ENCODE measurements around the gene DBN1. TPM values are rescaled to one million over a fixed set of nuclear protein-coding genes. Genes with fewer than 3 reads are reported as not detected.

Gene DBN1
- total RNA-seq, 1 donor from 2014 or later = 44.3 TPM

- no peak for DNase-seq (ENCODE audit: low spot score)
Observed at GRCh38 chr5:177445052-177445916, 28.1 kb downstream of the DBN1 start.

GRCh38 chr5:177444106-177445051 is 29.1 kb downstream of the DBN1 start:
- no peak for DNase-seq (ENCODE audit: low spot score)

GRCh38 chr5:177443144-177443983 is 30.1 kb downstream of the DBN1 start:
- no peak for DNase-seq (ENCODE audit: low spot score)

GRCh38 chr5:177442066-177442826 is 31.2 kb downstream of the DBN1 start:
- no peak for DNase-seq (ENCODE audit: low spot score)

- DNase-seq (ENCODE audit: low spot score) = no peak
Observed at GRCh38 chr5:177440990-177441780, 32.2 kb downstream of the DBN1 start.

- no peak for DNase-seq (ENCODE audit: low spot score)
Observed at GRCh38 chr5:177440211-177440989, 33.0 kb downstream of the DBN1 start.

GRCh38 chr5:177439518-177440053 is 33.8 kb downstream of the DBN1 start:
- DNase-seq (ENCODE audit: low spot score) = no peak

- no peak for DNase-seq (ENCODE audit: low spot score)
Observed at GRCh38 chr5:177438468-177438867, 35.0 kb downstream of the DBN1 start.

GRCh38 chr5:177437623-177438022 is 35.8 kb downstream of the DBN1 start:
- DNase-seq (ENCODE audit: low spot score) = no peak

GRCh38 chr5:177435847-177436536 is 37.4 kb downstream of the DBN1 start:
- DNase-seq (ENCODE audit: low spot score) = no peak

- no peak for DNase-seq (ENCODE audit: low spot score)
Observed at GRCh38 chr5:177434942-177435738, 38.3 kb downstream of the DBN1 start.

- no peak for DNase-seq (ENCODE audit: low spot score)
Observed at GRCh38 chr5:177434437-177434836, 39.0 kb downstream of the DBN1 start.

GRCh38 chr5:177433658-177434217 is 39.7 kb downstream of the DBN1 start:
- DNase-seq (ENCODE audit: low spot score) = no peak

GRCh38 chr5:177432839-177433657 is 40.4 kb downstream of the DBN1 start:
- no peak for DNase-seq (ENCODE audit: low spot score)

GRCh38 chr5:177432143-177432838 is 41.1 kb downstream of the DBN1 start:
- no peak for DNase-seq (ENCODE audit: low spot score)

Data from mesenteric fat pad (tissue), 1 donor.